HepG2 (cell line): ENCODE data around the gene TTC17. TPM values are rescaled to one million over a fixed set of nuclear protein-coding genes. Genes with fewer than 3 reads are reported as not detected.

ENCODE experiments used
- ATAC-seq: fragments of 200-7000 bp; cut with Tn5 transposase; 3 replicates; pipeline ENCODE4 v1.9.1; 2020; ENCODE audit warnings: mild to moderate bottlenecking, moderate library complexity
- BruUV-seq: library from RNA; stranded (reverse); fragments of 400-500 nt; replicated peaks from 2 replicates; lab custom pipeline; 2021; lab: Mats Ljungman, UMichigan
- CTCF ChIA-PET: fragments of 300-600 bp; formaldehyde crosslinking; extraction: SDS; loops from one replicate; lab custom pipeline; 2021; ENCODE audit warnings: low total read pairs, inconsistent platforms, low intra/inter-chr PET ratio; lab: Yijun Ruan, JAX
- POLR2A ChIA-PET: fragments of 350-600 bp; sonication (Branson Sonifier 250); formaldehyde crosslinking; loops from one replicate; lab custom pipeline; 2020; ENCODE audit warnings: antibody characterized with exemption, inconsistent platforms; lab: Yijun Ruan, JAX
- DNase-seq: peaks from one replicate; pipeline ENCODE4 v3.0.0-alpha.2; 2015; ENCODE audit warnings: low spot score
- FAIRE-seq: peaks from 3 replicates; lab custom pipeline; 2011; peaks lifted over from hg19 to GRCh38; lab: Jason Lieb, UNC
- H2AFZ ChIP-seq: one replicate; pipeline ENCODE4 v1.6.1; 2011; ENCODE audit warnings: low read length, inconsistent platforms
- H3K27ac ChIP-seq: fragments of 300-600 bp; 3 replicates; pipeline ENCODE4 v1.8.0; 2011; ENCODE audit warnings: mixed run types, mild to moderate bottlenecking, mixed read lengths, low read length, inconsistent platforms; ENCODE audit not compliant: insufficient read depth; ENCODE audit errors: extremely low read length
- H3K27me3 ChIP-seq, 2 experiments: fragments of 200-600 bp in 1 of 2; 2 replicates in 1 of 2; 3 replicates in 1 of 2; pipeline versions ENCODE4 v1.6.0 to v1.8.0; 2011; ENCODE audit warnings: low read length in 2 of 2, mild to moderate bottlenecking in 2 of 2, moderate library complexity in 2 of 2, inconsistent platforms in 1 of 2; ENCODE audit not compliant: insufficient read depth in 2 of 2, control insufficient read depth in 1 of 2
- H3K36me3 ChIP-seq, 2 experiments: fragments of 200-600 bp in 1 of 2; replicated peaks in 1 of 2; 2 replicates in 1 of 2; 3 replicates in 1 of 2; pipeline versions ENCODE4 v1.5.1 to v1.8.0; 2011; ENCODE audit warnings: low read length in 2 of 2, inconsistent platforms in 1 of 2; ENCODE audit not compliant: insufficient read depth in 2 of 2, control insufficient read depth in 1 of 2
- H3K4me1 ChIP-seq: 2 replicates; pipeline ENCODE4 v1.5.1; 2012; ENCODE audit warnings: low read length, inconsistent platforms; ENCODE audit not compliant: insufficient read depth
- H3K4me2 ChIP-seq: 2 replicates; pipeline ENCODE4 v1.6.0; 2011; ENCODE audit warnings: low read depth, low read length, inconsistent platforms
- H3K4me3 ChIP-seq, 3 experiments: fragments of 200-600 bp in 1 of 3; sonication (generic), shearing (Covaris generic) in 1 of 3; replicated peaks in 1 of 3; 2 replicates each; pipeline ENCODE4 v1.5.1; 2011 to 2016; ENCODE audit warnings: low read length in 3 of 3, inconsistent platforms in 2 of 3, low read depth in 2 of 3, mild to moderate bottlenecking in 2 of 3, control low read depth in 1 of 3, mixed read lengths in 1 of 3; ENCODE audit not compliant: insufficient read depth in 1 of 3
- H3K79me2 ChIP-seq: one replicate; pipeline ENCODE4 v1.6.1; 2011; ENCODE audit warnings: low read length, inconsistent platforms; ENCODE audit not compliant: insufficient read depth
- H3K9ac ChIP-seq: 2 replicates; pipeline ENCODE4 v1.6.0; 2011; ENCODE audit warnings: mild to moderate bottlenecking, low read depth, low read length, inconsistent platforms; ENCODE audit not compliant: insufficient read depth
- H3K9me3 ChIP-seq: 2 replicates; pipeline ENCODE4 v1.5.1; 2012; ENCODE audit warnings: mild to moderate bottlenecking, low read length
- H4K20me1 ChIP-seq: 2 replicates; pipeline ENCODE4 v1.6.0; 2011; ENCODE audit warnings: inconsistent platforms, mild to moderate bottlenecking, low read length, moderate library complexity; ENCODE audit not compliant: insufficient read depth
- BCL6 ChIP-seq: IDR thresholded peaks from 2 replicates; pipeline ENCODE4 v1.6.1; 2016; ENCODE audit warnings: missing genetic modification reagents, missing compliant biosample characterization
- BRCA1 ChIP-seq: sonication (generic); formaldehyde crosslinking; IDR thresholded peaks from 2 replicates; pipeline ENCODE4 v1.4.0; 2020; ENCODE audit warnings: missing genetic modification reagents
- ETV6 ChIP-seq: sonication (generic); formaldehyde crosslinking; conservative IDR thresholded peaks from 2 replicates; pipeline ENCODE4 v1.4.0; 2020; ENCODE audit warnings: missing genetic modification reagents
- FOXJ3 ChIP-seq: sonication (generic); formaldehyde crosslinking; IDR thresholded peaks from 2 replicates; pipeline ENCODE4 v1.4.0; 2020; ENCODE audit warnings: missing genetic modification reagents, mild to moderate bottlenecking, borderline replicate concordance
- GTF2F1 ChIP-seq: fragments of 150-350 bp; IDR thresholded peaks from 2 replicates; pipeline ENCODE4 v1.6.1; 2014; ENCODE audit warnings: low read length
- HDAC1 ChIP-seq: sonication (generic); formaldehyde crosslinking; IDR thresholded peaks from 2 replicates; pipeline ENCODE4 v1.5.1; 2020; ENCODE audit warnings: mild to moderate bottlenecking, missing genetic modification reagents
- HDAC2 ChIP-seq: sonication (generic); formaldehyde crosslinking; IDR thresholded peaks from 2 replicates; pipeline ENCODE4 v1.4.0; 2020; ENCODE audit warnings: missing genetic modification reagents
- KLF9 ChIP-seq: IDR thresholded peaks from 2 replicates; pipeline ENCODE4 v1.6.1; 2016; ENCODE audit warnings: low read depth
- MLLT10 ChIP-seq: sonication (generic); formaldehyde crosslinking; IDR thresholded peaks from 2 replicates; pipeline ENCODE4 v1.4.0; 2020; ENCODE audit warnings: missing genetic modification reagents
- NFRKB ChIP-seq: fragments of 450-650 bp; IDR thresholded peaks from 2 replicates; pipeline ENCODE4 v1.6.1; 2017
- SETDB1 ChIP-seq: sonication (generic); formaldehyde crosslinking; IDR thresholded peaks from 2 replicates; pipeline ENCODE4 v1.5.1; 2020; ENCODE audit warnings: missing genetic modification reagents, mild to moderate bottlenecking, borderline replicate concordance
- SKIL ChIP-seq: sonication (generic); formaldehyde crosslinking; IDR thresholded peaks from 2 replicates; pipeline ENCODE4 v1.8.0; 2022; ENCODE audit warnings: missing genetic modification reagents, mild to moderate bottlenecking, moderate library complexity, borderline replicate concordance
- THRA ChIP-seq: sonication (generic); formaldehyde crosslinking; IDR thresholded peaks from 2 replicates; pipeline ENCODE4 v1.4.0; 2020; ENCODE audit warnings: missing genetic modification reagents, borderline replicate concordance
- ZBTB7A ChIP-seq: sonication (generic); formaldehyde crosslinking; IDR thresholded peaks from 2 replicates; pipeline ENCODE4 v1.8.0; 2022; ENCODE audit warnings: mild to moderate bottlenecking, missing genetic modification reagents
- ZNF256 ChIP-seq: sonication (generic); formaldehyde crosslinking; conservative IDR thresholded peaks from 2 replicates; pipeline ENCODE4 v1.4.0; 2020; ENCODE audit warnings: missing genetic modification reagents
- ZNF512 ChIP-seq: sonication (generic); formaldehyde crosslinking; IDR thresholded peaks from 2 replicates; pipeline ENCODE4 v1.4.0; 2020; ENCODE audit warnings: mild to moderate bottlenecking, missing genetic modification reagents
- WGBS: methylation state at CpG from one replicate; pipeline ENCODE4 v1.1.6; 2017; ENCODE audit warnings: low lambda C conversion rate; 5-methylcytosine and 5-hydroxymethylcytosine counted together
- in situ Hi-C: cut with HindIII; loops from 2 replicates; pipeline ENCODE4 v1.10.0; 2017; ENCODE audit warnings: low pct_unique_long_range_greater_than_20kb; ENCODE audit not compliant: extremely low pct_ligation_motif_present
- intact Hi-C: fragments of 100-400 bp; cut with micrococcal nuclease; formaldehyde crosslinking; loops from one replicate; pipeline ENCODE4 v1.10.0; 2022; ENCODE audit not compliant: unreplicated experiment
- polyA plus RNA-seq, 8 experiments: library from polyadenylated mRNA; depleted of rRNA in 3 of 8; stranded (reverse) in 7 of 8; unstranded in 1 of 8; fragments of >200 nt; fragmentation: Illumina TruSeq in 4 of 8; extraction: Trizol in 4 of 8; gene quantifications; 2 replicates each; pipeline versions ENCODE4 v1.2.1 to v1.2.3, GENCODE V29; 2011 to 2016; ENCODE audit warnings: low read depth in 4 of 8, missing spikeins in 1 of 8, mixed read lengths in 1 of 8; ENCODE audit not compliant: insufficient read depth in 1 of 8
- total RNA-seq, 5 experiments: library from RNA; depleted of rRNA; stranded (reverse); fragments of >200 nt; fragmentation: Illumina TruSeq; extraction: Trizol; gene quantifications; 2 replicates each; pipeline ENCODE4 v1.2.3, GENCODE V29; 2016; ENCODE audit warnings: low read depth in 1 of 5

Gene TTC17
- total and polyA plus RNA-seq, 2 of the 13 experiments (the other 11 are each of a cell fraction or from before 2014, with no cell fraction given): 55.9 to 99.7 TPM

GRCh38 chr11:43393765-43394355 lies 35.1 kb downstream of the TTC17 start:
- BruUV-seq: no TSS peak
- peaks cover 21 to 64% of the 10 kb centered on the region in 2 experiments for H3K36me3 ChIP-seq
- H3K4me3 ChIP-seq: no peak overlapping the region

More at GRCh38 chr11:43393765-43394355, 35.1 kb downstream of the TTC17 start:
- H3K79me2 ChIP-seq: no peaks in the 10 kb centered on the region
- H3K4me1 ChIP-seq: no peaks in the 10 kb centered on the region
- no peak overlapping the region for H2AFZ ChIP-seq
- no peak for FAIRE-seq
- intact Hi-C loops (no loop called here), in situ Hi-C loops (no loop called here)
- H3K4me2 ChIP-seq: no peak overlapping the region
- CTCF ChIA-PET: no interaction called here
- H3K9me3 ChIP-seq: no peaks in the 10 kb centered on the region
- POLR2A ChIA-PET: no interaction called here
- no peak for ATAC-seq
- no peak overlapping the region for H3K9ac ChIP-seq
- TF ChIP-seq ZBTB7A (no peak), ZNF256 (CRISPR knock-in tag) (no peak), BRCA1 (CRISPR knock-in tag) (no peak), BCL6 (CRISPR knock-in tag) (no peak), MLLT10 (CRISPR knock-in tag) (no peak), ETV6 (CRISPR knock-in tag) (no peak), SETDB1 (CRISPR knock-in tag) (no peak), NFRKB (no peak), HDAC1 (CRISPR knock-in tag) (no peak), ZNF512 (CRISPR knock-in tag) (no peak), KLF9 (CRISPR knock-in tag) (no peak), HDAC2 (no peak), FOXJ3 (CRISPR knock-in tag) (no peak), SKIL (CRISPR knock-in tag) (no peak), GTF2F1 (no peak), THRA (CRISPR knock-in tag) (no peak)
- no peaks in the 10 kb centered on the region for H3K27me3 ChIP-seq
- no peak for DNase-seq
- H4K20me1 ChIP-seq: no peaks in the 10 kb centered on the region
- WGBS: 100% methylated on average over 2 of the region's 2 CpGs
- no peak overlapping the region for H3K27ac ChIP-seq
